B cell (primary cell): Measurements from ENCODE around the gene APLP1. TPM values are rescaled to one million over a fixed set of nuclear protein-coding genes. Genes with fewer than 3 reads are reported as not detected.

Experiments used
- ATAC-seq: fragments of 200-7000 bp; cut with Tn5 transposase; one replicate; pipeline ENCODE4 v1.10.0; 2021; ENCODE audit warnings: low read depth, mild to moderate bottlenecking, moderate number of reproducible peaks, moderate library complexity
- CTCF ChIA-PET: fragments of 350-600 bp; sonication (Branson Sonifier 250); formaldehyde crosslinking; loops from one replicate; lab custom pipeline; 2021; ENCODE audit warnings: antibody characterized with exemption, inconsistent platforms; lab: Charles Lee
- POLR2A ChIA-PET: fragments of 350-600 bp; sonication (Branson Sonifier 250); formaldehyde crosslinking; loops from one replicate; lab custom pipeline; 2021; ENCODE audit warnings: antibody characterized with exemption; lab: Charles Lee
- DNase-seq: peaks from one replicate; pipeline ENCODE4 v3.0.0; 2013
- H2AFZ ChIP-seq: 2 replicates; pipeline ENCODE4 v1.6.1; 2012; ENCODE audit warnings: mild to moderate bottlenecking, low read depth, low read length; ENCODE audit not compliant: insufficient read depth, poor library complexity, severe bottlenecking
- H3K27ac ChIP-seq, 2 donors: 1 replicate in 1 of 2; 2 replicates in 1 of 2; pipeline ENCODE4 v1.5.1; 2012 to 2013; ENCODE audit warnings: low read length in 2 of 2, mild to moderate bottlenecking in 2 of 2, moderate library complexity in 1 of 2
- H3K27me3 ChIP-seq, 4 experiments: fragments of 200-600 bp in 1 of 4; sonication (generic) in 1 of 4; replicated peaks in 1 of 4; 1 replicate in 2 of 4; 2 replicates in 2 of 4; pipeline versions ENCODE4 v1.6.1 to v1.7.0; 2013 to 2016; ENCODE audit warnings: low read length in 3 of 4, mild to moderate bottlenecking in 2 of 4, mixed read lengths in 1 of 4, moderate library complexity in 1 of 4; ENCODE audit not compliant: insufficient read depth in 4 of 4, control insufficient read depth in 3 of 4; ENCODE audit errors: control extremely low read depth in 1 of 4
- H3K36me3 ChIP-seq, 2 experiments: replicated peaks in 1 of 2; 1 replicate in 1 of 2; 2 replicates in 1 of 2; pipeline versions ENCODE4 v1.6.1 to v1.7.1; 2013; ENCODE audit warnings: low read length in 1 of 2; ENCODE audit not compliant: insufficient read depth in 2 of 2, control insufficient read depth in 1 of 2; ENCODE audit errors: control extremely low read depth in 1 of 2, extremely low read depth in 1 of 2
- H3K4me1 ChIP-seq, 2 donors: fragments of 200-600 bp in 1 of 2; sonication (generic) in 1 of 2; 1 replicate in 1 of 2; 2 replicates in 1 of 2; pipeline versions ENCODE4 v1.5.1 to v1.6.1; 2013 to 2017; ENCODE audit warnings: low read length in 2 of 2; ENCODE audit not compliant: control insufficient read depth in 2 of 2, insufficient read depth in 2 of 2
- H3K4me2 ChIP-seq: replicated peaks from 2 replicates; pipeline ENCODE3; 2012; ENCODE audit warnings: mild to moderate bottlenecking, low read depth, low read length; ENCODE audit not compliant: poor library complexity, severe bottlenecking
- H3K4me3 ChIP-seq, 5 experiments: fragments of 200-600 bp in 1 of 5; sonication (generic) in 1 of 5; 1 replicate in 3 of 5; 2 replicates in 2 of 5; pipeline versions ENCODE4 v1.5.1 to v1.7.0; 2011 to 2016; ENCODE audit warnings: low read length in 4 of 5, mild to moderate bottlenecking in 4 of 5, low read depth in 2 of 5, control low read depth in 1 of 5, moderate library complexity in 1 of 5; ENCODE audit not compliant: insufficient read depth in 1 of 5; ENCODE audit errors: control extremely low read depth in 1 of 5, extremely low read depth in 1 of 5
- H3K79me2 ChIP-seq: fragments of 200-600 bp; sonication (generic); one replicate; pipeline ENCODE4 v1.6.0; 2016; ENCODE audit warnings: low read length; ENCODE audit not compliant: control insufficient read depth, insufficient read depth
- H3K9ac ChIP-seq: fragments of 200-600 bp; sonication (generic); 2 replicates; pipeline ENCODE4 v1.6.1; 2017; ENCODE audit warnings: mild to moderate bottlenecking, low read length, moderate library complexity
- H3K9me3 ChIP-seq, 3 donors: one replicate each; pipeline versions ENCODE4 v1.6.1 to v1.7.1; 2013; ENCODE audit warnings: low read length in 2 of 3; ENCODE audit not compliant: control insufficient read depth in 2 of 3, insufficient read depth in 1 of 3; ENCODE audit errors: control extremely low read depth in 1 of 3
- H4K20me1 ChIP-seq: 2 replicates; pipeline ENCODE4 v1.6.0; 2012; ENCODE audit warnings: mild to moderate bottlenecking, low read length; ENCODE audit not compliant: insufficient read depth, control insufficient read depth, poor library complexity, severe bottlenecking
- H3K27ac Mint-ChIP-seq: one replicate; pipeline ENCODE4 v1.8.0; 2021; ENCODE audit warnings: mixed read lengths
- H3K27me3 Mint-ChIP-seq: one replicate; pipeline ENCODE4 v1.8.0; 2021; ENCODE audit warnings: mixed read lengths
- H3K4me1 Mint-ChIP-seq: one replicate; pipeline ENCODE4 v1.8.0; 2021; ENCODE audit warnings: mixed read lengths
- H3K4me3 Mint-ChIP-seq: one replicate; pipeline ENCODE4 v1.8.0; 2021; ENCODE audit warnings: mixed read lengths
- H3K9me3 Mint-ChIP-seq: one replicate; pipeline ENCODE4 v1.8.0; 2022; ENCODE audit warnings: mixed read lengths; ENCODE audit not compliant: insufficient read depth
- CTCF ChIP-seq: fragments of 200-600 bp; IDR thresholded peaks from one replicate; pipeline ENCODE4 v1.8.0; 2022; ENCODE audit warnings: antibody characterized with exemption, mild to moderate bottlenecking
- EZH2 ChIP-seq: IDR thresholded peaks from 2 replicates; pipeline ENCODE4 v1.6.1; 2012; ENCODE audit warnings: borderline replicate concordance, low read depth, mild to moderate bottlenecking, moderate library complexity, low read length; ENCODE audit not compliant: insufficient read depth, poor library complexity, severe bottlenecking
- WGBS: methylation state at CpG from one replicate; pipeline ENCODE4 v1.1.5; 2013; ENCODE audit warnings: missing lambda C conversion rate; ENCODE audit not compliant: insufficient coverage; 5-methylcytosine and 5-hydroxymethylcytosine counted together
- intact Hi-C: fragments of 100-400 bp; cut with micrococcal nuclease; formaldehyde crosslinking; loops from one replicate; pipeline ENCODE4 v1.10.0; 2022
- polyA plus RNA-seq: library from polyadenylated mRNA; depleted of rRNA; stranded (reverse); fragments of >200 nt; gene quantifications from 2 replicates; pipeline ENCODE4 v1.2.3, GENCODE V29; 2012
- total RNA-seq, 2 donors: library from RNA; stranded (reverse); fragments of 120-200 nt in 1 of 2; gene quantifications; 1 replicate in 1 of 2; 2 replicates in 1 of 2; pipeline versions ENCODE4 v1.2.3 to v1.2.4, GENCODE V29; 2013 to 2022

Gene APLP1
- total and polyA plus RNA-seq, 2 donors (not counting 1 experiment from before 2014, with no cell fraction given) = 0.06 TPM; not detected in 1

DNA sequence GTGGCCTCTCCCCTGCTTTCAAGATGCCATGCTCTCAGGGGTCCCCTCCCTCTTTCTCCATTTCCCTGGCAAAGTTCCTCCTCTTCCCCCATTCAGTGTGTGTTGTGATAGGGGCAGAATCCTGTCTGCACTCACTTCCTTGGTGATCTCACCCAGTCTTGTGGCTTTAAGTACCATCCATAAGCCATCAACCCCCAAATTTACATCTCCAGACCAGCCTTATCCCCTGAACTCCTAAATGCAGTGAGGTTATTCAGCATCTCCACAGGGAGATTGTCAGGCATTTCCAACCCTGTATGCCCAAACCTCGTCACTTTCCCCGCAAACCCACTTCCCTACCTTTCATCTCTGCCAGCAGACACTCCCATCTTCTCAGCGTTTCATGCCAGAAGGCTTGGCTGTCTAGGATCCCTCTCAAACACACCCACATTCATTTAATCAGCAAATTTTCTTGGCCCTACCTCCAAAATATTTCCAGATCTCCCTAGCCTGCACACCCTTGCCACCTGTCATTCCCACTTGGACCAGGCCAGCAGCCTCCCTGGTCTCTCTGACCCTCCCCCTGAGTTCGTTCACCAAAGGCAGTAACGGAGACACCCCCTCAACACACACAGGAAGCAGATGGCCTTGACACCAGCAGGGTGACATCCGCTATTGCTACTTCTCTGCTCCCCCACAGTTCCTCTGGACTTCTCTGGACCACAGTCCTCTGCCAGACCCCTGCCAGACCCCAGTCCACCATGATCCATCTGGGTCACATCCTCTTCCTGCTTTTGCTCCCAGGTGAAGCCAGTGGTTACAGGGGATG lies 33.7 kb downstream of the APLP1 start, which contains the start of gene HCST:
Gene HCST (plus strand): TSS at position 676 of the 808 bp plus-strand sequence. CDS start 65 bp downstream, at position 741.
- Histone ChIP-seq H4K20me1 (peaks cover 25% of the 10 kb centered on the region), H3K79me2 (peaks cover 25% of the 10 kb centered on the region), H2AFZ (no peak within 1 kb of the TSS), H3K4me2 (peak within 1 kb of the TSS; percentile 79), H3K4me3 (peak within 1 kb of the TSS; percentile 39 to 55 (median 43)), H3K9me3 (peaks cover 0 to 3% (median 0%) of the 10 kb centered on the region in 3 donors), H3K9ac (peak within 1 kb of the TSS; percentile 50), H3K27ac (peak within 1 kb of the TSS; percentile 100), H3K4me1 (peaks cover 58 to 70% of the 10 kb centered on the region in 2 donors), H3K27me3 (no peaks in the 10 kb centered on the region), H3K36me3 (peaks cover 6 to 19% of the 10 kb centered on the region in 2 experiments)
- no peaks in the 10 kb centered on the region for H3K27me3 Mint-ChIP-seq
- DNase-seq (peak; percentile 79), ATAC-seq (no peak)
- no peaks in the 10 kb centered on the region for H3K9me3 Mint-ChIP-seq
- peaks cover 63% of the 10 kb centered on the region for H3K4me1 Mint-ChIP-seq
- intact Hi-C loops = loop anchor here (2.0 to 10.0 kb wide), 2 partner anchors 157 to 187 kb away; partner anchors contain the start of genes KMT2B, PSENEN and U2AF1L4
- peak within 1 kb of the TSS; percentile 86 for H3K4me3 Mint-ChIP-seq
- no peak for TF ChIP-seq EZH2
- no peak for TF ChIP-seq CTCF
- ChIA-PET CTCF (interaction anchor here (0.8 to 2.3 kb wide), 3 partner anchors 20 to 47 kb away, joined by 3 to 11 read pairs (median 3); no protein-coding TSS in a partner anchor), POLR2A (interaction anchor here (2.4 kb wide), 1 partner anchor 28 kb away, joined by 34 read pairs; no protein-coding TSS in a partner anchor)
- 0% methylated on average over 6 of the region's 6 CpGs for WGBS
- H3K27ac Mint-ChIP-seq = peak within 1 kb of the TSS; percentile 99
